H1 (cell line): ENCODE measurements around the gene TBC1D16. TPM values are rescaled to one million over a fixed set of nuclear protein-coding genes. Genes with fewer than 3 reads are reported as not detected.

Source experiments
- CTCF ChIA-PET: fragments of 300-600 bp; sonication (Branson Sonifier 250); formaldehyde crosslinking; loops from one replicate; lab custom pipeline; 2021; ENCODE audit not compliant: partially characterized antibody; lab: Charles Lee
- POLR2A ChIA-PET: fragments of 300-600 bp; sonication (Branson Sonifier 250); formaldehyde crosslinking; loops from one replicate; lab custom pipeline; 2021; ENCODE audit warnings: inconsistent platforms; ENCODE audit not compliant: partially characterized antibody; lab: Charles Lee
- DNase-seq, 2 experiments: peaks; one replicate each; pipeline versions ENCODE4 v3.0.0 to v3.0.0-alpha.2; 2010 to 2022; ENCODE audit warnings: low spot score in 2 of 2, low read depth in 1 of 2, mixed read lengths in 1 of 2
- FAIRE-seq: peaks from 2 replicates; lab custom pipeline; 2011; peaks lifted over from hg19 to GRCh38; lab: Jason Lieb, UNC
- H2AFZ ChIP-seq: 2 replicates; pipeline ENCODE4 v1.8.1; 2012; ENCODE audit warnings: low read length, inconsistent platforms
- H2AK5ac ChIP-seq: 2 replicates; pipeline ENCODE4 v1.6.1; 2013; ENCODE audit warnings: low read depth, low read length
- H2BK120ac ChIP-seq: replicated peaks from 2 replicates; pipeline ENCODE3; 2013; ENCODE audit warnings: low read depth, low read length, inconsistent platforms
- H2BK12ac ChIP-seq: 2 replicates; pipeline ENCODE4 v1.6.1; 2013; ENCODE audit warnings: low read depth, low read length
- H2BK15ac ChIP-seq: 2 replicates; pipeline ENCODE4 v1.6.1; 2013; ENCODE audit warnings: low read length
- H2BK20ac ChIP-seq: 2 replicates; pipeline ENCODE4 v1.6.1; 2013; ENCODE audit warnings: low read length
- H2BK5ac ChIP-seq: 2 replicates; pipeline ENCODE4 v1.6.1; 2013; ENCODE audit warnings: low read depth, low read length
- H3K14ac ChIP-seq: 2 replicates; pipeline ENCODE4 v1.6.1; 2013; ENCODE audit warnings: inconsistent platforms; ENCODE audit not compliant: insufficient read length
- H3K18ac ChIP-seq: 2 replicates; pipeline ENCODE4 v1.6.1; 2013; ENCODE audit warnings: low read length; ENCODE audit errors: extremely low read depth
- H3K23ac ChIP-seq: 2 replicates; pipeline ENCODE4 v1.6.1; 2013; ENCODE audit warnings: inconsistent platforms; ENCODE audit not compliant: insufficient read length
- H3K23me2 ChIP-seq: 2 replicates; pipeline ENCODE4 v1.6.1; 2013; ENCODE audit warnings: low read depth, low read length
- H3K27ac ChIP-seq: 2 replicates; pipeline ENCODE4 v1.6.1; 2011; ENCODE audit warnings: low read depth, low read length, inconsistent platforms
- H3K27me3 ChIP-seq, 4 experiments: replicated peaks in 1 of 4; 1 replicate in 1 of 4; 2 replicates in 3 of 4; pipeline versions ENCODE4 v1.6.1 to v1.8.1; 2011 to 2013; ENCODE audit warnings: low read length in 3 of 4, mild to moderate bottlenecking in 3 of 4, inconsistent platforms in 2 of 4, mixed read lengths in 2 of 4, moderate library complexity in 1 of 4; ENCODE audit not compliant: control insufficient read depth in 3 of 4, insufficient read depth in 3 of 4; ENCODE audit errors: extremely low read depth in 1 of 4
- H3K36me3 ChIP-seq, 4 experiments: 2 replicates each; pipeline versions ENCODE4 v1.6.1 to v1.8.1; 2011 to 2013; ENCODE audit warnings: mild to moderate bottlenecking in 4 of 4, low read length in 3 of 4, moderate library complexity in 2 of 4, control low read depth in 1 of 4, inconsistent platforms in 1 of 4; ENCODE audit not compliant: insufficient read depth in 4 of 4, control insufficient read depth in 2 of 4
- H3K4ac ChIP-seq: replicated peaks from 2 replicates; pipeline ENCODE3; 2013; ENCODE audit warnings: low read length, low read depth, mixed read lengths, inconsistent platforms; ENCODE audit not compliant: insufficient read length
- H3K4me1 ChIP-seq, 4 experiments: replicated peaks in 1 of 4; 1 replicate in 1 of 4; 2 replicates in 3 of 4; pipeline versions ENCODE4 v1.6.1 to v1.8.1; 2011 to 2013; ENCODE audit warnings: low read length in 3 of 4, inconsistent platforms in 2 of 4, mixed read lengths in 1 of 4; ENCODE audit not compliant: insufficient read depth in 4 of 4, control insufficient read depth in 3 of 4
- H3K4me2 ChIP-seq, 2 experiments: 2 replicates each; pipeline versions ENCODE4 v1.6.1 to v1.8.1; 2011 to 2013; ENCODE audit warnings: low read depth in 2 of 2, low read length in 2 of 2, control low read depth in 1 of 2, inconsistent platforms in 1 of 2, mild to moderate bottlenecking in 1 of 2; ENCODE audit not compliant: insufficient read depth in 1 of 2
- H3K4me3 ChIP-seq, 4 experiments: fragments of 200-600, 300-600 bp in 1 of 4; sonication (generic), shearing (Covaris generic), sonication (Bioruptor Twin) in 1 of 4; 2 replicates each; pipeline versions ENCODE4 v1.5.1 to v1.8.1; 2011 to 2016; ENCODE audit warnings: low read length in 4 of 4, low read depth in 3 of 4, control low read depth in 2 of 4, inconsistent platforms in 2 of 4, mild to moderate bottlenecking in 2 of 4, mixed read lengths in 1 of 4, moderate library complexity in 1 of 4; ENCODE audit not compliant: insufficient read depth in 2 of 4; ENCODE audit errors: extremely low read depth in 1 of 4
- H3K56ac ChIP-seq: replicated peaks from 2 replicates; pipeline ENCODE3; 2013; ENCODE audit warnings: low read depth, mild to moderate bottlenecking, mixed read lengths, low read length, inconsistent platforms; ENCODE audit not compliant: insufficient read length
- H3K79me1 ChIP-seq: 2 replicates; pipeline ENCODE4 v1.6.1; 2013; ENCODE audit warnings: low read depth, low read length, control low read depth
- H3K79me2 ChIP-seq, 2 experiments: 2 replicates each; pipeline versions ENCODE4 v1.6.1 to v1.8.1; 2012 to 2013; ENCODE audit warnings: low read length in 2 of 2, mild to moderate bottlenecking in 2 of 2, inconsistent platforms in 1 of 2; ENCODE audit not compliant: insufficient read depth in 2 of 2, control insufficient read depth in 1 of 2
- H3K9ac ChIP-seq, 4 experiments: replicated peaks in 1 of 4; 1 replicate in 1 of 4; 2 replicates in 3 of 4; pipeline versions ENCODE4 v1.6.1 to v1.8.1; 2011 to 2013; ENCODE audit warnings: low read depth in 3 of 4, low read length in 3 of 4, control low read depth in 2 of 4, mild to moderate bottlenecking in 2 of 4, moderate library complexity in 2 of 4, inconsistent platforms in 1 of 4; ENCODE audit errors: extremely low read depth in 1 of 4
- H3K9me3 ChIP-seq, 2 experiments: 2 replicates each; pipeline versions ENCODE4 v1.6.1 to v1.8.1; 2012 to 2013; ENCODE audit warnings: mild to moderate bottlenecking in 2 of 2, moderate library complexity in 2 of 2, control low read depth in 1 of 2, inconsistent platforms in 1 of 2, low read depth in 1 of 2, low read length in 1 of 2, mixed read lengths in 1 of 2; ENCODE audit not compliant: insufficient read depth in 2 of 2
- H4K20me1 ChIP-seq, 2 experiments: replicated peaks in 1 of 2; 2 replicates each; pipeline versions ENCODE3 to v1.8.1; 2011 to 2013; ENCODE audit warnings: inconsistent platforms in 2 of 2, low read length in 2 of 2, mild to moderate bottlenecking in 1 of 2; ENCODE audit not compliant: insufficient read depth in 2 of 2, control insufficient read depth in 1 of 2
- H4K5ac ChIP-seq: 2 replicates; pipeline ENCODE4 v1.6.1; 2013; ENCODE audit warnings: low read length, low read depth, mixed read lengths, inconsistent platforms; ENCODE audit not compliant: insufficient read length
- H4K8ac ChIP-seq: 2 replicates; pipeline ENCODE4 v1.8.0; 2013; ENCODE audit warnings: mild to moderate bottlenecking, moderate library complexity, low read length, inconsistent platforms; ENCODE audit not compliant: insufficient read depth; ENCODE audit errors: extremely low read depth
- H4K91ac ChIP-seq: replicated peaks from 2 replicates; pipeline ENCODE3; 2013; ENCODE audit warnings: low read length, mixed read lengths, inconsistent platforms; ENCODE audit not compliant: insufficient read length
- WGBS, 2 experiments: shearing (Covaris generic) in 1 of 2; methylation state at CpG; one replicate each; pipeline versions ENCODE4 v1.1.6 to v1.1.7; 2013 to 2015; ENCODE audit warnings: low lambda C conversion rate in 2 of 2, mixed read lengths in 2 of 2, inconsistent platforms in 1 of 2, low coverage in 1 of 2, missing lambda C conversion rate in 1 of 2; ENCODE audit not compliant: insufficient replicate concordance in 2 of 2, insufficient coverage in 1 of 2, insufficient read length in 1 of 2; ENCODE audit errors: extremely low coverage in 1 of 2, missing lambda C conversion rate in 1 of 2; 5-methylcytosine and 5-hydroxymethylcytosine counted together
- polyA plus RNA-seq, 7 experiments: library from polyadenylated mRNA; depleted of rRNA in 3 of 7; stranded (reverse) in 5 of 7; unstranded in 2 of 7; fragments of >200 nt in 5 of 7; fragments of 200-250 nt in 2 of 7; gene quantifications; 1 replicate in 5 of 7; 2 replicates in 1 of 7; 4 replicates in 1 of 7; pipeline versions ENCODE4 v1.2.1 to v1.2.3, GENCODE V29; 2011 to 2013; ENCODE audit warnings: missing spikeins in 2 of 7, mixed read lengths in 2 of 7
- total RNA-seq: library from RNA; stranded (reverse); fragmentation: NEBNext Ultra II Directional; extraction: Animal tissue kit (Norgen Biotek cat#: 25700); gene quantifications from 2 replicates; pipeline ENCODE4 v1.2.1, GENCODE V29; 2021

The TBC1D16 gene
- total and polyA plus RNA-seq, 2 of the 8 experiments (the other 6 are each of a cell fraction or from before 2014, with no cell fraction given), result 21.1 to 109 TPM

DNA sequence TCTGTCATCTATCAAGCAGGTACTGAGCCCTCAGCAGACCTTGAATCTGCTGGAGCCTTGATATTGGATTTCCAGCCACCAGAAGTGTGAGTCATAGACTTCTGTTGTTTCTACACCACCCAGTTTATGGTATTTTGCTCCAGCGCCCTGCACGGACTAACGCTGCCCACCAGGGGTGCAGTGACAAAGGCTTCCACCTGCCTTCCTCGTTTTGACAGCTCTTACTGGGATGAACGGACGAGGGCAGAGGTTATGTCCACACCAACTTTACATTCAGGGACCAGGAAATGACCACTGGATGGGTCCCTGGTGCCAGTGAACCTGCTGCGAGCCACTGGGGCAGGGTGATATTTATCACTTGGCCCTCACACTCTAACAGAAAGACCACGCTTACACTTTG, 129.8 kb downstream of the TBC1D16 start:
- Histone ChIP-seq H2BK120ac (no peak overlapping the region), H2BK15ac (no peak overlapping the region), H2AK5ac (no peak overlapping the region), H2BK5ac (no peak overlapping the region), H2AFZ (no peak overlapping the region), H3K79me1 (no peaks in the 10 kb centered on the region), H4K20me1 (no peaks in the 10 kb centered on the region), H3K9me3 (no peaks in the 10 kb centered on the region), H3K4me3 (no peak overlapping the region), H3K4ac (no peak overlapping the region), H3K27me3 (no peaks in the 10 kb centered on the region; a peak in 2 of 7 replicates), H2BK12ac (no peak overlapping the region; the same call in 1 of the 2 replicates), H3K4me1 (peaks cover 0 to 8% (median 0%) of the 10 kb centered on the region in 4 experiments; a peak in 2 of 7 replicates), H4K5ac (no peak overlapping the region), H3K23ac (no peak overlapping the region), H4K91ac (no peak overlapping the region), H3K27ac (no peak overlapping the region), H3K14ac (no peak overlapping the region), H2BK20ac (no peak overlapping the region), H3K18ac (no peak overlapping the region), H3K79me2 (no peaks in the 10 kb centered on the region), H3K56ac (no peak overlapping the region), H3K36me3 (no peaks in the 10 kb centered on the region), H3K9ac (no peak overlapping the region), H3K23me2 (no peaks in the 10 kb centered on the region), H3K4me2 (no peak overlapping the region), H4K8ac (no peak overlapping the region)
- 80% methylated on average over 8 of the region's 8 CpGs; no CpG with 5 or more reads in 1 of the 2 experiments for WGBS, 2 experiments
- no peak for FAIRE-seq
- DNase-seq, result no peak
- POLR2A ChIA-PET, result no interaction called here
- CTCF ChIA-PET, result interaction anchor here (0.6 to 2.9 kb wide), 11 partner anchors 8 to 98 kb away, joined by 3 to 17 read pairs (median 3); no protein-coding TSS in a partner anchor
